ENCODE measurements around the gene ERBB4.

ERBB4 gene

DNA sequence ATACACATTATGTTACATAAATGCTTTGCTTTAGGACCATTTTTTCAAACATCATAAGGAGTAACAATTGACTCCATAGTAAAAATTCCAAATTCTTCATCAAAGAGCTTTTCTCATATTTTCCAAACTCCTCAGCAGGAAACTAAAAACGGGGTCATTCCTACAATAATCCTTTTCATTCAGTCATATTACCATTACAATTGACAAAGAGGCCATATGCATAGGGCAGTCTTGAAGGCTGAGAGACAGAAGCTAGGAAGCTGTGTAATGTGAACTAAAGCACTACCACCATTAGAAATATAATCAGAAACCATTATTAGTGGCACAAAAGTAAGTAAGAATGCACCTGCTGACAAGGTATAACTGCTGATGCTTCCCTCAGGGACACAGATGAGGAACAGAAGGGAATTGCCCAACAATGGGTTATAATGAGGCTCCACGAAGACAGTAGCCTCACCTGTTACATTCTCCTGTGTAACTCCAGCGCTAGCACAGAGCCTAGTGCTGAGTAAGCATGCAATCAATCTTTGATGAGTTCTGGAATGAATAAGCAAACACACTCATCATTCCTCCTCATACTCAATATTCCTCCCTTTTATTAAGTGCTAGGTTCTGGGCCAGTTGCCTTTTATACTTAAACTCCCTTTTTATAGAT lies 1039.9 kb downstream of the ERBB4 start:
- no peak for DNase-seq (ENCODE audit: low read depth)
- TF ChIP-seq, protein P1, sequence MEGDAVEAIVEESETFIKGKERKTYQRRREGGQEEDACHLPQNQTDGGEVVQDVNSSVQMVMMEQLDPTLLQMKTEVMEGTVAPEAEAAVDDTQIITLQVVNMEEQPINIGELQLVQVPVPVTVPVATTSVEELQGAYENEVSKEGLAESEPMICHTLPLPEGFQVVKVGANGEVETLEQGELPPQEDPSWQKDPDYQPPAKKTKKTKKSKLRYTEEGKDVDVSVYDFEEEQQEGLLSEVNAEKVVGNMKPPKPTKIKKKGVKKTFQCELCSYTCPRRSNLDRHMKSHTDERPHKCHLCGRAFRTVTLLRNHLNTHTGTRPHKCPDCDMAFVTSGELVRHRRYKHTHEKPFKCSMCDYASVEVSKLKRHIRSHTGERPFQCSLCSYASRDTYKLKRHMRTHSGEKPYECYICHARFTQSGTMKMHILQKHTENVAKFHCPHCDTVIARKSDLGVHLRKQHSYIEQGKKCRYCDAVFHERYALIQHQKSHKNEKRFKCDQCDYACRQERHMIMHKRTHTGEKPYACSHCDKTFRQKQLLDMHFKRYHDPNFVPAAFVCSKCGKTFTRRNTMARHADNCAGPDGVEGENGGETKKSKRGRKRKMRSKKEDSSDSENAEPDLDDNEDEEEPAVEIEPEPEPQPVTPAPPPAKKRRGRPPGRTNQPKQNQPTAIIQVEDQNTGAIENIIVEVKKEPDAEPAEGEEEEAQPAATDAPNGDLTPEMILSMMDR (conservative IDR thresholded peaks at IDR 0.05; ENCODE audit: low read length) = no peak
- H3K4me3 ChIP-seq (ENCODE audit: low read length) = no peak overlapping the region

DNA sequence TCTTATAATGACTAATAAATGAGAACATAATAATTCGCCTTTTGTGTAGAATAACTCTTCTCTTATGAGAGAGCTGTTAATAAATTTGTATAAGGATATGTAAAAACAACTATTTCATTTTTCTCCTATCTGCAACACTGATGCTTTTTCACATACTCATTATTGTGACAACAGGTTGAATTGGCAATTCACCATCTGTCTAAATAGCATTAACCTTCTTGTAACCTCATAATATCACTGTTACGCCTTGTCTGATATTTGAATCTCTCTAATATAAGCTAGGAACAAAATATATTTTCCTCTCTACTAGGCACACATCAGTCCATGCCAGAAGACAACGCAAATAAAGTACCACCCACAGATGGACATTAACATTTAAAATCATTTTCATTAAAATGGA lies 1043.3 kb downstream of the ERBB4 start:
- no peak for DNase-seq (ENCODE audit: low read depth)
- no peak overlapping the region for H3K4me3 ChIP-seq (ENCODE audit: low read length)
- TF ChIP-seq, protein P1 (conservative IDR thresholded peaks at IDR 0.05; ENCODE audit: low read length) = no peak

DNA sequence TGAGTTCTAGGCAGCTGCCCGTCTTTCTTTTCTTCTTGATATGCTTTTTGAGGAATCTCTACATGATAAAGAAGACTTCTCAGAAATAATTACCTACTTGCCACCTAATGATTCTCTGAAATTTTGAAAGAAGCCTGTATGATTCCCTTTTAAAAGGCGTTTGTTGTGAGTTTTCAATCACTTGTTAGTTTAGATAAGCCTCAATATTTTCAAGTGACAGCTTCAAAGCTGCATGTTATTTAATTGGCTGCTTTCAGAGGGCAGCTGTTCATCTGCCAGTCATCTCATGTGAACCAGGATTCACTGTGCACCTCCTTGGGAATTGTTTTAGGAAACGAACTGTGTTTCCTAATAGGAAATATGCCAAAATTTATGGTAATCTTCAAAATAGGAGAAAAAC lies 1044.1 kb downstream of the ERBB4 start:
- H3K4me3 ChIP-seq (ENCODE audit: low read length) = no peak overlapping the region
- TF ChIP-seq, protein P1 (conservative IDR thresholded peaks at IDR 0.05; ENCODE audit: low read length) = no peak
- DNase-seq (ENCODE audit: low read depth) = no peak

DNA sequence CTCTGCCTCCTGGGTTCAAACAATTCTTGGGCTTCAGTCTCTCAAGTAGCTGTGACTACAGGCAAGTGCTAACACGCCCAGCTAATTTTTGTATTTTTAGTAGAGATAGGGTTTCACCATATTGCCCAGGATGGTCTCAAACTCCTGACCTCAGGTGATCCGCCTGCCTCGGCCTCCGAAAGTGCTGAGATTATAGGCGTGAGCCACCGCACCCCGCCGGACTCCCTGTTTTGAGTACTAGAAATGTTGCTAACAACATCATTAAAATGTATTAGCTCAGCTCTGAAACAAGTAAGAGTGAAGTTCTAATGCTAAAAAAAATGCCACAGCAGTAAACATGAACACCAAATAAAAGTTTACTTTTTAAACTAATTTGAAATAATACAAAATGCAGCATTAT lies 1044.5 kb downstream of the ERBB4 start:
- no peak for DNase-seq (ENCODE audit: low read depth)
- TF ChIP-seq, protein P1 (conservative IDR thresholded peaks at IDR 0.05; ENCODE audit: low read length) = no peak
- H3K4me3 ChIP-seq (ENCODE audit: low read length) = no peak overlapping the region

DNA sequence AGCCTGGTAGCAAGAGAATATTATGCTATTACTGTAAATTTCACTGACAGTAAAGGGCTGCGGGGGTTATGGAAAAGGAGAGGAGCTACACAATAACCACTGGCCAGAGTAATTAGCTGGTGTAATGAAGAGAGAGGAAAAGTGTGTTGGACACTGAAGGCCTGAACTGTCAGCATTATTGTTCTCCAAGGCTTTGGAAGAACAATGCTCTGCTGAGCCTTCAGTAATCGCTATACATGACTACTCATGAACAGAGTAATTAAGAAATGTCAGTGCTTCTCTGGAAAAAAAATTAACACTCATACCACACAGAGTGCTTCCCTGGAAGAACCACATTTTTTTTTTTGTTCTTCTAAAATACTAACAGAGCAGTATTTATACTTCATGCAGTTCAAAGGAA lies 1050.9 kb downstream of the ERBB4 start:
- H3K4me3 ChIP-seq (ENCODE audit: low read length) = no peak overlapping the region
- DNase-seq (ENCODE audit: low read depth) = no peak
- TF ChIP-seq, protein P1 (conservative IDR thresholded peaks at IDR 0.05; ENCODE audit: low read length) = no peak

DNA sequence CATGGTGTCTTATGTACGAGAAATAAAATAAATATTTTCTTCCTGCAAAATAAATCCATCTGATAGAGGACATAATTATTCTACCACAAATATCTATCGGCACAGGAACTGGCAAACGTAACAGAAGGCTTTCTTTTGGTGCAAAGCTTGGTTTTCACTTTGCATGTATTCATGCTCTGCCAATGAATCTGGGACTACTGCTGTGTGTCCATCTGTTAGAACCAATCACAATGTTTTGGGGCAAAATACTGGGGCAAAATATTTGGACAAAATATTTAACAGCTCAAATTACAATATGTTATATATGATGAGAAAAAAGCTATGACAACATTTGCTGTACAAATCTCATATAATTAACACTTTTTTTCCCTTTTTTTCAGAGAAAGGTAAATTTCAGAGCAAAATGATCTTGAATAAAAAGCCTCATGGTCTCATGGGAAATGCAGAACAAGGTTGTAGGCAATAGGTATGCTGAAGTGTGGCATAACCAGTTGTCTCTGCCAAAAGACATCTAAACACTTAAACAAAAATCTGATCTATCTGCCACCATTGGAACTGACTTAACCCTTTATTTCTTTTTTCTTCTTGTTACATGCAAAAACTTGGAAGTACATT lies 1059.0 kb downstream of the ERBB4 start:
- no peak for DNase-seq (ENCODE audit: low read depth)
- TF ChIP-seq, protein P1 (conservative IDR thresholded peaks at IDR 0.05; ENCODE audit: low read length) = no peak
- H3K4me3 ChIP-seq (ENCODE audit: low read length) = no peak overlapping the region
